GM23338 (cell line): ENCODE data around the gene ACADVL. TPM values are rescaled to one million over a fixed set of nuclear protein-coding genes. Genes with fewer than 3 reads are reported as not detected.

Source experiments
- ATAC-seq: fragments of 200-7000 bp; cut with Tn5 transposase; 3 replicates; pipeline ENCODE4 v1.9.1; 2020
- DNase-seq: peaks from one replicate; pipeline ENCODE4 v3.0.0-alpha.2; 2015; ENCODE audit warnings: low spot score
- H2AFZ ChIP-seq: fragments of 200-600 bp; sonication (generic); 2 replicates; pipeline ENCODE4 v1.8.0; 2016; ENCODE audit warnings: antibody characterized with exemption, mild to moderate bottlenecking, moderate library complexity
- H3F3A ChIP-seq: fragments of 200-600 bp; sonication (generic); replicated peaks from 2 replicates; pipeline ENCODE4 v1.8.0; 2017; ENCODE audit warnings: antibody characterized with exemption, mixed run types, low read depth
- H3K27ac ChIP-seq: fragments of 200-600 bp; sonication (generic); 2 replicates; pipeline ENCODE4 v1.6.1; 2016; ENCODE audit warnings: low read depth
- H3K27me3 ChIP-seq: fragments of 200-600 bp; sonication (generic); 2 replicates; pipeline ENCODE4 v1.8.0; 2016; ENCODE audit warnings: mild to moderate bottlenecking, mixed run types, moderate library complexity; ENCODE audit not compliant: insufficient read depth
- H3K36me3 ChIP-seq: fragments of 200-600 bp; sonication (generic); 2 replicates; pipeline ENCODE4 v1.8.0; 2016; ENCODE audit warnings: mild to moderate bottlenecking; ENCODE audit not compliant: insufficient read depth
- H3K4me1 ChIP-seq: fragments of 200-600 bp; sonication (generic); 2 replicates; pipeline ENCODE4 v1.8.0; 2016; ENCODE audit warnings: mild to moderate bottlenecking, moderate library complexity; ENCODE audit not compliant: insufficient read depth
- H3K4me2 ChIP-seq: fragments of 200-600 bp; sonication (generic); 2 replicates; pipeline ENCODE4 v1.7.1; 2017; ENCODE audit warnings: mixed run types
- H3K4me3 ChIP-seq: fragments of 200-600 bp; sonication (generic); 2 replicates; pipeline ENCODE4 v1.6.1; 2016; ENCODE audit warnings: mixed run types
- H3K79me2 ChIP-seq: fragments of 200-600 bp; sonication (generic); replicated peaks from 2 replicates; pipeline ENCODE4 v1.8.0; 2017; ENCODE audit warnings: mild to moderate bottlenecking; ENCODE audit not compliant: insufficient read depth
- H3K9me2 ChIP-seq: fragments of 200-600 bp; sonication (generic); 2 replicates; pipeline ENCODE4 v1.8.0; 2017; ENCODE audit not compliant: insufficient read depth
- H4K20me1 ChIP-seq: fragments of 200-600 bp; sonication (generic); replicated peaks from 2 replicates; pipeline ENCODE4 v1.8.0; 2017; ENCODE audit warnings: mild to moderate bottlenecking; ENCODE audit not compliant: insufficient read depth
- H3K27ac Mint-ChIP-seq: 2 replicates; pipeline ENCODE4 v1.8.0; 2020; ENCODE audit warnings: inconsistent platforms, mild to moderate bottlenecking, moderate library complexity, mixed read lengths
- H3K27me3 Mint-ChIP-seq: 3 replicates; pipeline ENCODE4 v1.8.0; 2022; ENCODE audit warnings: low read depth, mild to moderate bottlenecking, moderate library complexity, mixed read lengths, inconsistent platforms; ENCODE audit not compliant: insufficient read depth, poor library complexity
- H3K36me3 Mint-ChIP-seq: 3 replicates; pipeline ENCODE4 v1.8.0; 2021; ENCODE audit warnings: low read depth, mild to moderate bottlenecking, inconsistent platforms, moderate library complexity, mixed read lengths
- H3K4me1 Mint-ChIP-seq: 3 replicates; pipeline ENCODE4 v1.8.0; 2020; ENCODE audit warnings: mild to moderate bottlenecking, inconsistent platforms, mixed read lengths
- H3K4me3 Mint-ChIP-seq: 3 replicates; pipeline ENCODE4 v1.8.0; 2021; ENCODE audit warnings: moderate library complexity, mild to moderate bottlenecking, inconsistent platforms, mixed read lengths
- H3K9me3 Mint-ChIP-seq: 3 replicates; pipeline ENCODE4 v1.8.0; 2020; ENCODE audit warnings: moderate library complexity, mild to moderate bottlenecking, inconsistent platforms, mixed read lengths
- CREB1 ChIP-seq: fragments of 250-450 bp; sonication (Bioruptor Pico); IDR thresholded peaks from 2 replicates; pipeline ENCODE4 v1.5.0; 2020; ENCODE audit warnings: low read depth, mild to moderate bottlenecking, moderate library complexity
- EZH2 ChIP-seq: fragments of 200-600 bp; sonication (generic); IDR thresholded peaks from one replicate; pipeline ENCODE4 v1.8.0; 2017; ENCODE audit warnings: antibody characterized with exemption, mild to moderate bottlenecking, low read depth; ENCODE audit not compliant: unreplicated experiment
- EZH2phosphoT487 ChIP-seq: fragments of 200-600 bp; sonication (generic); IDR thresholded peaks from one replicate; pipeline ENCODE4 v1.8.1; 2018; ENCODE audit warnings: antibody characterized with exemption; ENCODE audit not compliant: unreplicated experiment
- JUNB ChIP-seq: IDR thresholded peaks from one replicate; pipeline ENCODE4 v1.6.1; 2016; ENCODE audit warnings: antibody characterized with exemption; ENCODE audit not compliant: unreplicated experiment
- NANOG ChIP-seq: IDR thresholded peaks from 2 replicates; pipeline ENCODE4 v1.6.1; 2016; ENCODE audit warnings: antibody characterized with exemption, borderline replicate concordance
- POLR2AphosphoS5 ChIP-seq: IDR thresholded peaks from 2 replicates; pipeline ENCODE4 v1.6.1; 2016; ENCODE audit warnings: antibody characterized with exemption, low read depth
- STAT1 ChIP-seq: IDR thresholded peaks from one replicate; pipeline ENCODE4 v1.6.1; 2016; ENCODE audit warnings: antibody characterized with exemption; ENCODE audit not compliant: unreplicated experiment
- ZNF114 ChIP-seq: fragments of 250-450 bp; sonication (Bioruptor Pico); IDR thresholded peaks from 2 replicates; pipeline ENCODE4 v1.5.0; 2020; ENCODE audit warnings: mild to moderate bottlenecking, moderate library complexity
- ZNF331 ChIP-seq: fragments of 250-450 bp; sonication (Bioruptor Pico); IDR thresholded peaks from 2 replicates; pipeline ENCODE4 v1.5.0; 2020; ENCODE audit warnings: low read depth, mild to moderate bottlenecking, moderate library complexity
- ZNF462 ChIP-seq: fragments of 250-450 bp; sonication (Bioruptor Pico); IDR thresholded peaks from 2 replicates; pipeline ENCODE4 v1.5.0; 2020; ENCODE audit warnings: mild to moderate bottlenecking, moderate library complexity
- polyA plus RNA-seq: library from polyadenylated mRNA; unstranded; fragments of >200 nt; fragmentation: Nextera tagmentation; extraction: Ambion mirVana; gene quantifications from 2 replicates; pipeline ENCODE4 v1.2.1, GENCODE V29; 2016
- total RNA-seq: library from RNA; depleted of rRNA; stranded (reverse); fragments of >200 nt; shearing (Covaris generic); gene quantifications from 2 replicates; pipeline ENCODE4 v1.2.3, GENCODE V29; 2014
- TF ChIP-seq, protein P1 (sequence below): IDR thresholded peaks from 2 replicates; pipeline ENCODE4 v1.6.1; 2016; ENCODE audit warnings: antibody characterized with exemption
- TF ChIP-seq, protein P2 (sequence below), 2 experiments: fragments of 200-600 bp in 1 of 2; sonication (generic) in 1 of 2; conservative IDR thresholded peaks; 2 replicates each; pipeline versions ENCODE4 v1.5.1 to v1.6.1; 2016 to 2017; ENCODE audit warnings: antibody characterized with exemption in 2 of 2, low read depth in 2 of 2, mild to moderate bottlenecking in 2 of 2, moderate library complexity in 1 of 2
- TF ChIP-seq, protein P3 (sequence below): IDR thresholded peaks from one replicate; pipeline ENCODE4 v1.6.1; 2018; ENCODE audit warnings: antibody characterized with exemption; ENCODE audit not compliant: unreplicated experiment

Gene ACADVL
- total and polyA plus RNA-seq, 2 experiments from 2014 or later, result 152 to 156 TPM

DNA sequence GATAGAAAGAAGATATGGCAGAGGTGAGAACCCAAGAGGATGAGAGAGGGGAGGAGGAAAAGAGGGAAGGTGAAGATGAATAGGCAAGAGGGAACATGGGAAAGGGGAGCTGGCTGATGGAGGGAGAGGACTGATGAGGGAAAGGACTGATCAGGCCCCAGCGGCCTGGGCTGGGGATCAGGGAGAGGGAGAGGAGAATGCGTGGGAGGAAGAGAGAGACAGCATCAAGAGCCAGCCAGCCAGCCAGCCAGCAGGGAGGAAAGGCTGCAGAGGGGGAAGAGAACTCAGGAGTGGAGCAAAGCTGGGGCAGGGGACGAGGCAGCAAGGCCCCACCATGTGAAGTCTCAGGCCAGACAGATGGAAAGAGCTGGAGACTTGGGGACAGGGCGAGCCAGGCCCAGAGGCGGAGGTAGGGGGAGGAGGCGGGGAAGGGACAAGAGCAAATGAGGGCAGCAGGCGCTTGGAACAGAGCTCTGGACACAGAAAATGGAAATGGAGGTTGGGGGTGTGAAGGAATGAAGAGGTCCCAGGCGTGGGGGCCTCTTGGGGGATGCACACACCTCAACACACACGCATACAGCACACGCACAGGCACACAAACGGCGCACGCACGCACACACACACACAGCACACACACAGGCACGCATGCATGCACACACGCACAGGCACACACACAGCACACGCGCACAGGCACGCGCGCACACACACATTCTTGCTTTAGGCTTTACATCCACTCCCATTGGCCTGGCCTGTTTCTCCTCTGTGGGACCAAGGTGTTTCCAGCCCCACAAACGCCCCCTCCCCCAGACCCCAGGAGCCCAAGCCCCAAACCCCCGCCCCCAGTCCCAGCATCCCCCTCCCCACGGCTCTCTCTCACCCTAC, 12.4 kb upstream of the ACADVL start:
- Histone ChIP-seq H3K79me2 (peaks cover 47% of the 10 kb centered on the region), H4K20me1 (peaks cover 10% of the 10 kb centered on the region), H3K4me2 (peak overlapping the region; percentile 80), H3K36me3 (peaks cover 9% of the 10 kb centered on the region), H3K27me3 (no peaks in the 10 kb centered on the region), H3K27ac (no peak overlapping the region), H3K4me3 (peak overlapping the region; percentile 67), H3K9me2 (no peaks in the 10 kb centered on the region), H3K4me1 (peaks cover 43% of the 10 kb centered on the region), H3F3A (peaks cover 25% of the 10 kb centered on the region), H2AFZ (no peak overlapping the region)
- peaks cover 17% of the 10 kb centered on the region for H3K27me3 Mint-ChIP-seq
- peak overlapping the region; percentile 83; the same call in 1 of the 2 replicates for H3K27ac Mint-ChIP-seq
- H3K4me1 Mint-ChIP-seq, result peaks cover 63% of the 10 kb centered on the region
- no peak for DNase-seq
- no peaks in the 10 kb centered on the region; the same call in 2 of the 3 replicates for H3K9me3 Mint-ChIP-seq
- H3K4me3 Mint-ChIP-seq, result peak overlapping the region; percentile 69
- ATAC-seq, result no peak
- TF ChIP-seq EZH2phosphoT487, result no peak
- no peak for TF ChIP-seq POLR2AphosphoS5
- TF ChIP-seq ZNF331 (CRISPR knock-in tag), result no peak
- TF ChIP-seq, protein P1, sequence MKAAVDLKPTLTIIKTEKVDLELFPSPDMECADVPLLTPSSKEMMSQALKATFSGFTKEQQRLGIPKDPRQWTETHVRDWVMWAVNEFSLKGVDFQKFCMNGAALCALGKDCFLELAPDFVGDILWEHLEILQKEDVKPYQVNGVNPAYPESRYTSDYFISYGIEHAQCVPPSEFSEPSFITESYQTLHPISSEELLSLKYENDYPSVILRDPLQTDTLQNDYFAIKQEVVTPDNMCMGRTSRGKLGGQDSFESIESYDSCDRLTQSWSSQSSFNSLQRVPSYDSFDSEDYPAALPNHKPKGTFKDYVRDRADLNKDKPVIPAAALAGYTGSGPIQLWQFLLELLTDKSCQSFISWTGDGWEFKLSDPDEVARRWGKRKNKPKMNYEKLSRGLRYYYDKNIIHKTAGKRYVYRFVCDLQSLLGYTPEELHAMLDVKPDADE, result no peak
- TF ChIP-seq, protein P2, sequence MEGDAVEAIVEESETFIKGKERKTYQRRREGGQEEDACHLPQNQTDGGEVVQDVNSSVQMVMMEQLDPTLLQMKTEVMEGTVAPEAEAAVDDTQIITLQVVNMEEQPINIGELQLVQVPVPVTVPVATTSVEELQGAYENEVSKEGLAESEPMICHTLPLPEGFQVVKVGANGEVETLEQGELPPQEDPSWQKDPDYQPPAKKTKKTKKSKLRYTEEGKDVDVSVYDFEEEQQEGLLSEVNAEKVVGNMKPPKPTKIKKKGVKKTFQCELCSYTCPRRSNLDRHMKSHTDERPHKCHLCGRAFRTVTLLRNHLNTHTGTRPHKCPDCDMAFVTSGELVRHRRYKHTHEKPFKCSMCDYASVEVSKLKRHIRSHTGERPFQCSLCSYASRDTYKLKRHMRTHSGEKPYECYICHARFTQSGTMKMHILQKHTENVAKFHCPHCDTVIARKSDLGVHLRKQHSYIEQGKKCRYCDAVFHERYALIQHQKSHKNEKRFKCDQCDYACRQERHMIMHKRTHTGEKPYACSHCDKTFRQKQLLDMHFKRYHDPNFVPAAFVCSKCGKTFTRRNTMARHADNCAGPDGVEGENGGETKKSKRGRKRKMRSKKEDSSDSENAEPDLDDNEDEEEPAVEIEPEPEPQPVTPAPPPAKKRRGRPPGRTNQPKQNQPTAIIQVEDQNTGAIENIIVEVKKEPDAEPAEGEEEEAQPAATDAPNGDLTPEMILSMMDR (conservative IDR thresholded peaks at IDR 0.05; ENCODE audit: low read depth in 2 of 2), result no peak
- no peak for TF ChIP-seq STAT1
- no peak for TF ChIP-seq ZNF462 (CRISPR knock-in tag)
- no peak for TF ChIP-seq ZNF114 (CRISPR knock-in tag)
- no peak for TF ChIP-seq EZH2
- TF ChIP-seq CREB1 (CRISPR knock-in tag), result no peak
- TF ChIP-seq JUNB, result no peak
- TF ChIP-seq, protein P3, sequence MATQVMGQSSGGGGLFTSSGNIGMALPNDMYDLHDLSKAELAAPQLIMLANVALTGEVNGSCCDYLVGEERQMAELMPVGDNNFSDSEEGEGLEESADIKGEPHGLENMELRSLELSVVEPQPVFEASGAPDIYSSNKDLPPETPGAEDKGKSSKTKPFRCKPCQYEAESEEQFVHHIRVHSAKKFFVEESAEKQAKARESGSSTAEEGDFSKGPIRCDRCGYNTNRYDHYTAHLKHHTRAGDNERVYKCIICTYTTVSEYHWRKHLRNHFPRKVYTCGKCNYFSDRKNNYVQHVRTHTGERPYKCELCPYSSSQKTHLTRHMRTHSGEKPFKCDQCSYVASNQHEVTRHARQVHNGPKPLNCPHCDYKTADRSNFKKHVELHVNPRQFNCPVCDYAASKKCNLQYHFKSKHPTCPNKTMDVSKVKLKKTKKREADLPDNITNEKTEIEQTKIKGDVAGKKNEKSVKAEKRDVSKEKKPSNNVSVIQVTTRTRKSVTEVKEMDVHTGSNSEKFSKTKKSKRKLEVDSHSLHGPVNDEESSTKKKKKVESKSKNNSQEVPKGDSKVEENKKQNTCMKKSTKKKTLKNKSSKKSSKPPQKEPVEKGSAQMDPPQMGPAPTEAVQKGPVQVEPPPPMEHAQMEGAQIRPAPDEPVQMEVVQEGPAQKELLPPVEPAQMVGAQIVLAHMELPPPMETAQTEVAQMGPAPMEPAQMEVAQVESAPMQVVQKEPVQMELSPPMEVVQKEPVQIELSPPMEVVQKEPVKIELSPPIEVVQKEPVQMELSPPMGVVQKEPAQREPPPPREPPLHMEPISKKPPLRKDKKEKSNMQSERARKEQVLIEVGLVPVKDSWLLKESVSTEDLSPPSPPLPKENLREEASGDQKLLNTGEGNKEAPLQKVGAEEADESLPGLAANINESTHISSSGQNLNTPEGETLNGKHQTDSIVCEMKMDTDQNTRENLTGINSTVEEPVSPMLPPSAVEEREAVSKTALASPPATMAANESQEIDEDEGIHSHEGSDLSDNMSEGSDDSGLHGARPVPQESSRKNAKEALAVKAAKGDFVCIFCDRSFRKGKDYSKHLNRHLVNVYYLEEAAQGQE, result no peak
- TF ChIP-seq NANOG, result no peak
- H3K36me3 Mint-ChIP-seq, result peaks cover 20% of the 10 kb centered on the region
